ENCODE measurements around the gene LIN28B.

The LIN28B gene

GRCh38 chr6:105058846-105059245, 101.9 kb downstream of the LIN28B start:
- no peak overlapping the region for H3K4me3 ChIP-seq (ENCODE audit: control insufficient read depth, low read depth, low read length)
- no peak for TF ChIP-seq CTCF (IDR thresholded peaks at IDR 0.05; ENCODE audit: control insufficient read depth, insufficient read depth, low read depth, low read length, missing control alignments)
- no peak for DNase-seq (ENCODE audit: low read depth)

GRCh38 chr6:105066233-105066632, 109.3 kb downstream of the LIN28B start:
- no peak for TF ChIP-seq CTCF (IDR thresholded peaks at IDR 0.05; ENCODE audit: control insufficient read depth, insufficient read depth, low read depth, low read length, missing control alignments)
- no peak overlapping the region for H3K4me3 ChIP-seq (ENCODE audit: control insufficient read depth, low read depth, low read length)
- no peak for DNase-seq (ENCODE audit: low read depth)

- no peak overlapping the region for H3K4me3 ChIP-seq (ENCODE audit: control insufficient read depth, low read depth, low read length)
- TF ChIP-seq CTCF (IDR thresholded peaks at IDR 0.05; ENCODE audit: control insufficient read depth, insufficient read depth, low read depth, low read length, missing control alignments): no peak
- no peak for DNase-seq (ENCODE audit: low read depth)
Observed at GRCh38 chr6:105066836-105067235, 109.9 kb downstream of the LIN28B start.

GRCh38 chr6:105067329-105067728, 110.4 kb downstream of the LIN28B start:
- DNase-seq (ENCODE audit: low read depth): no peak
- no peak for TF ChIP-seq CTCF (IDR thresholded peaks at IDR 0.05; ENCODE audit: control insufficient read depth, insufficient read depth, low read depth, low read length, missing control alignments)
- H3K4me3 ChIP-seq (ENCODE audit: control insufficient read depth, low read depth, low read length): no peak overlapping the region

GRCh38 chr6:105068407-105068806, 111.5 kb downstream of the LIN28B start:
- DNase-seq (ENCODE audit: low read depth): no peak

GRCh38 chr6:105069821-105070445, 113.0 kb downstream of the LIN28B start:
- H3K4me3 ChIP-seq (ENCODE audit: control insufficient read depth, low read depth, low read length): no peak overlapping the region
- no peak for DNase-seq (ENCODE audit: low read depth)
- TF ChIP-seq CTCF (IDR thresholded peaks at IDR 0.05; ENCODE audit: control insufficient read depth, insufficient read depth, low read depth, low read length, missing control alignments): no peak

More at GRCh38 chr6:105068407-105068806, 111.5 kb downstream of the LIN28B start:
- TF ChIP-seq CTCF (IDR thresholded peaks at IDR 0.05; ENCODE audit: control insufficient read depth, insufficient read depth, low read depth, low read length, missing control alignments): no peak
- no peak overlapping the region for H3K4me3 ChIP-seq (ENCODE audit: control insufficient read depth, low read depth, low read length)
